ENCODE results near the gene LPCAT3.

The LPCAT3 gene

GRCh38 chr12:6996040-6996441, 22.2 kb downstream of the LPCAT3 start:
- peak; percentile 62 for DNase-seq (ENCODE audit: low read depth)

DNA sequence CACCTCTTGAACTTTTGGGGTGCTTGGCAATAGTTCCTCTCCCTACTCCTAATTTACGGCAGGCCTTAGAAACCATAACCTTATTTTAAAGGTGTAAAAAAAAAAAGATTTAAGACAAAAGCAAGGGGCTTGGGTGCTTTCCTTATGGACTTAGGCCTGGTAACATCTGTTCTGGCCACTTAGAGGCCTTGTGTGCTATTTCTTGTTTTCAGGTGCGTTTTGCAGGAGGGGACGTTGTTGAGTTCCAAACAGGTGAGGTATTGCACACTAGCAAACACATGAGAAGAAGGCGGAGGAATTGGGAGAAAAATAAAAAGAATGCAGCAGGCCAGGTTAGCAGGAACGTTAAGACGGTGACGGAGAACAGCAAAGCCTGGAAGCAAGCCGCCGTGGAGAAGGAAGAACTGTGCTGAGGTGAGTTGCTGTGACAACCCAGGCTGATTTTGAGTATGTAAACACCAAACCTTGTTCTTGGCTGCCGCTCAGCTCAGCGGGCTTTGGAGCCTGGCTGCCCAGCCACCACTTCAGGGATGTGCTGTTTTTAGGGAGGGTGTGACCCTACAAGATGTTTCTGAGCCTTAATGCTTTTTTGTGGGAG, 30.2 kb downstream of the LPCAT3 start:
- DNase-seq (ENCODE audit: low read depth) = no peak

- no peak for DNase-seq (ENCODE audit: low read depth)
Observed at GRCh38 chr12:6982532-6982931, 35.7 kb downstream of the LPCAT3 start.

- DNase-seq (ENCODE audit: low read depth) = no peak
Observed at GRCh38 chr12:6981152-6982052, 36.9 kb downstream of the LPCAT3 start.

DNA sequence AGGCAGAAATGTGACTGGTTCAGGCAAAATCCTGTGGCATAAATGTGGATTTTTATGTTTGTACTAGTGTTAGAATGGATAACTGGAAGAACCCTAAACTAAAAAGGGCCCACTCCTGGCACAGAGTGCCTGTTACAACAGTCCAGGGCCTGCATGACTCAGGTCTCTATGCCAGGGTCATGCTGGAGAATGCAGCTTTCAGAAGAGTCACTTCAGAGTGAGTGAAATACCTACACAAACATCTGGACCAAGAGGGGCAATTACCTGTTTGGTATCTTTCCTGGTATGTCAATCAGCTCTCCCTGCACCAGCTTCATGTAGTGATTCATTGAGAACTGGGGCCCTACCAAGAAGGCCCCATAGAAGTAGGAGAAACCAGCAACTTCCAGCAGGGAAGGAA, 37.5 kb downstream of the LPCAT3 start:
- peak; percentile 13 for DNase-seq (ENCODE audit: low read depth)

- DNase-seq (ENCODE audit: low read depth) = no peak
Observed at GRCh38 chr12:6980075-6980474, 38.2 kb downstream of the LPCAT3 start.

DNA sequence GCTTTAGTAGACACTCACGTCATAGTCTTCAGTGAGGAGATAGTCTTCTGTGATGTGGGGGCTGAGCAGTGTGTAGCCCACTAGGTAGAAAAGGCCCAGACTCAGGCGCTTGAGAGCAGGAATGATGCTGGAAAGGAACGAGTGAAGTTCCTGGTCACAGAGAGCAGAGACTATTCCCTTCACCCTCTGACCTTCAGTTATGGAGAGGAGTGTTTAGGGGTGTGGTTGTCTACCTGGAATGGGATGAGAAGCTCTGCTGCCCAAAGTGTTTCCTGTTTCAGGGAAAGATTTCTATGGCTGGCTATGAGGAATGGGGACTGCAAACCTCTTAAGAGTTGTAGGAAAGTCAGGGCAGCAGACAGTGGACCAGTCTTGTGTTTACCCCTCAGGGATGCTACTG, 38.8 kb downstream of the LPCAT3 start:
- DNase-seq (ENCODE audit: low read depth) = no peak

GRCh38 chr12:6979021-6979420, 39.3 kb downstream of the LPCAT3 start:
- no peak for DNase-seq (ENCODE audit: low read depth)

GRCh38 chr12:6978611-6979011, 39.7 kb downstream of the LPCAT3 start:
- no peak for DNase-seq (ENCODE audit: low read depth)

DNA sequence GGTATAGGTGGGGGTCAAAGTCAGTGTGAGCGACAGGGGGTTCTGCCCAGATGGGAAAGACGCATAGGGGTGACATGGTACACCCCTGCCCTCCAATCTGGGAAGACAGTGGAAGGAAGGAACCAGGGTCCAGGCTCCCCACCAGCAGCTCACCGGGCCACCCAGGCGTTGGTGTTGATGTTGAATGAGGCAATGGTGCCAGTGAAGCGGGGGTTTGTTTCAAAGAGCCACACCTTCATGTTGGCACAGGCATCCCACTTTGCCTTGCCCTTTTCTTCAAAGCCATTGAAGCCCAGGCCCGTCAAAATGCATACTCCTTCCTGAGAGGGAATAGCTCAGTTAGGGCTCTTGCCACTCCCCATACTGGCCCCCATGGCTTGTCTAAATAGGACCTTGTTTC, 40.1 kb downstream of the LPCAT3 start:
- no peak for DNase-seq (ENCODE audit: low read depth)

DNA sequence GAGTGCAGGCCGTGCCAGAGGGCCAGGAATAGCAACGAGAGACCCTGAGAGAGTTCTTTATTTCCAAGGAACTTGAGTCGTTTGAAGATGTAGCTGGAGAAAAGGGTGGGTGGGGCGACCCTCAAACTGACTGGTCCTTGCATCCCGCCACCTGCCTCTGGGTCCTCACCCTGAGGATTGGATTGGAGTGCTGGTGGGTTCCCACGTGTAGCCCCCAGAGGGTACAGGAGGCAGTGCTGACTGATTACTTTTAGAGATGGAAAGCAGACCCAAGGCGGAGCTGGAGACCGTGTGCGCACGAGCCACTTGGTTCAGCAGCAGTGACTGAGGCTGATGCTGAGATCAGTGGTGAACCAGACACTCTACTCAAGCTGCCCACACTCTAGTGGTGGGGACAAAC, 40.6 kb downstream of the LPCAT3 start:
- no peak for DNase-seq (ENCODE audit: low read depth)

DNA sequence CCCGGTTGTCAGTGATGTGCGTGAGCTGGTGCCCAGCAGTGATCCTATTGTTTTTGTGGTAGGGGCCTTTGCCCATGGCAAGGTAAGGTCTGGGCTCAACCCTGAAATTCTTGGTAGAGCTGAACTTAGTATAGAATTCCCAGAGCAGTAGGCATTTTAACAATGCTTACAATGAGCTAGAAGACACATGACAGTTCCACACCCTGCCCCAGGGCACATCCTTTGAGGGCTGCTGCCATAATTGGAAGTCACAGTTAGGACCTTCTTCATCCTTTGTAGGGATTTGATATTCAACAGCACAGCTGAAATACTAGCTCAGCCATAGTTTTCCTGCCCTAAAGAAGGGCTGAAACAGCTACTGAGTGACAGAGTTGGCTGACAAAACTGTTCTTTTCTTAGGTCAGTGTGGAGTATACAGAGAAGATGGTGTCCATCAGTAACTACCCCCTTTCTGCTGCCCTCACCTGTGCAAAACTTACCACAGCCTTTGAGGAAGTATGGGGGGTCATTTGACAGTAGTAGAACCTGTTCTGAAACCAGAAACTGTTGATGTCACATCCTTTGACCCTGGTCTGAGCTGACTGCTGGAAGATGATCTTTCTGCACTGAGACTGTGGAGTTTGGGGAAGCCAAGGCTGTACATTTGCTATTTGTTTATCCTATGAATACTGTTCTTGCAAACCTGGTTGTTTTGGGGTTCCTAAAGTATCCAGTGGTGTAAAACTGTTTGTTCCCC, 42.8 kb downstream of the LPCAT3 start:
- DNase-seq (ENCODE audit: low read depth) = no peak

- no peak for DNase-seq (ENCODE audit: low read depth)
Observed at GRCh38 chr12:6974180-6974579, 44.1 kb downstream of the LPCAT3 start.

DNA sequence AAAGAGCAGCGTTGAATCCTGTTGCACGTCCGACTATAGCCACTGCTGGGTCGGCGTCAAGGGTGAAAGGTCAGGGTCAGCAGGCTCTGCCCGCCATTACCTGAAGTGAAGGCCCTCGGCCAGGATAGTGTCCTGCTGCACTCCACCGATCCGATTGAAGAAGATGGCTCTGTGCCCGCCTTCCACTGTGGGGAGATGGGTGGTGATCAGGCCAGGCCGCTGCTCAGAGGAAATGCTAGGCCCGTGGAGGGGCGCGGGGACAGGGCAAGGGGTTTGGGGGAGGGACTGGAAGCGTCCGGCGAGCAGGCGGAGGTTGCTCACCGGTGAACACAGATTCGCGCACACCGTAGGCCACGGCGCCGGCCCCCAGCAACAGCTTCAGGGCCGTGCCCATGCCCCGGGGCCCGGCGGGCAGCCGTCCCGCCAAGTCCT, 48.2 kb downstream of the LPCAT3 start:
- no peak for DNase-seq (ENCODE audit: low read depth)

DNA sequence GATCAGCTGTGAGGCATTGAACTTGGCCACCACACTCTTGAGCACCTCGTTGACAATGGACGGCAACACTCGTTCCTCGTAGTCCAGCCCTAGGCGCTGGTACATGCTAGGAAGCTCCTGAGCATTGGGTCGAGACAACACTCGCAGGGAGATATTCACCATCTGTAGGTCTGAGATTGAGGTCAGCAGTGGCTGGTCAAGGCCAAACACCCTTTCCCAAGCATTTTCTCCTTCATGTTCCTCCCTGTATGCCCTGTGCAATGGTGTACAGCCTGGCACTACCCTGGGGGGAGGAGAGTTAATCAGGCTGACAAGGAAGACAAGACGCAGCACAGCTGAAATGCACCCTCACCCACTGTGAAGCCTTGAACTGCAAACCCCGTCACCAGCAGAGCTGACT, 49.9 kb downstream of the LPCAT3 start:
- DNase-seq (ENCODE audit: low read depth) = no peak

GRCh38 chr12:6967651-6968100, 50.6 kb downstream of the LPCAT3 start:
- no peak for DNase-seq (ENCODE audit: low read depth)

GRCh38 chr12:6966351-6966750, 51.9 kb downstream of the LPCAT3 start:
- DNase-seq (ENCODE audit: low read depth) = no peak

GRCh38 chr12:6965714-6966113, 52.6 kb downstream of the LPCAT3 start:
- DNase-seq (ENCODE audit: low read depth) = no peak

GRCh38 chr12:6965026-6965661, 53.1 kb downstream of the LPCAT3 start:
- DNase-seq (ENCODE audit: low read depth) = peak; percentile 83

GRCh38 chr12:6964605-6965025, 53.7 kb downstream of the LPCAT3 start:
- no peak for DNase-seq (ENCODE audit: low read depth)

GRCh38 chr12:6963791-6964413, 54.4 kb downstream of the LPCAT3 start:
- no peak for DNase-seq (ENCODE audit: low read depth)

All from ELR (cell line).